GM12878 (cell line): ENCODE data around the gene SMPD3.

Experiments used
- FOXK2 ChIP-seq: fragments of 450-650 bp; IDR thresholded peaks from 2 replicates; pipeline ENCODE4 v1.6.1; 2017; ENCODE audit warnings: mild to moderate bottlenecking, moderate library complexity
- IKZF1 ChIP-seq: fragments of 450-650 bp; conservative IDR thresholded peaks from 2 replicates; pipeline ENCODE4 v1.6.1; 2017; ENCODE audit warnings: antibody characterized with exemption, mild to moderate bottlenecking
- KDM1A ChIP-seq: fragments of 200-600 bp; sonication (generic); IDR thresholded peaks from 2 replicates; pipeline ENCODE4 v1.6.1; 2016; ENCODE audit warnings: borderline replicate concordance
- MXI1 ChIP-seq: fragments of 150-350 bp; IDR thresholded peaks from 2 replicates; pipeline ENCODE4 v1.6.1; 2011; ENCODE audit warnings: low read depth, mild to moderate bottlenecking, inconsistent platforms, low read length, improper control_type of control experiment
- NBN ChIP-seq: fragments of 450-650 bp; IDR thresholded peaks from 2 replicates; pipeline ENCODE4 v1.6.1; 2016
- POLR2AphosphoS5 ChIP-seq: IDR thresholded peaks from 2 replicates; pipeline ENCODE4 v1.6.1; 2011; ENCODE audit warnings: mild to moderate bottlenecking, low read length, inconsistent platforms
- TCF3 ChIP-seq: IDR thresholded peaks from 2 replicates; pipeline ENCODE4 v1.6.1; 2012; ENCODE audit warnings: low read depth, mild to moderate bottlenecking, low read length, borderline replicate concordance; ENCODE audit not compliant: insufficient read depth
- TF ChIP-seq, protein P1 (sequence below), 3 experiments: IDR thresholded peaks in 2 of 3; conservative IDR thresholded peaks in 1 of 3; 2 replicates each; pipeline ENCODE4 v1.5.1; 2011; ENCODE audit warnings: low read depth in 3 of 3, low read length in 3 of 3, mild to moderate bottlenecking in 3 of 3, control low read depth in 2 of 3, moderate library complexity in 2 of 3, inconsistent platforms in 1 of 3, mixed read lengths in 1 of 3; ENCODE audit not compliant: control insufficient read depth in 2 of 3, insufficient read depth in 1 of 3; ENCODE audit errors: extremely low read depth in 1 of 3
- TF ChIP-seq, protein P2 (sequence below): IDR thresholded peaks from 2 replicates; pipeline ENCODE4 v1.6.1; 2011; ENCODE audit warnings: low read depth, mild to moderate bottlenecking, low read length, moderate library complexity, borderline replicate concordance; ENCODE audit errors: extremely low read depth

DNA sequence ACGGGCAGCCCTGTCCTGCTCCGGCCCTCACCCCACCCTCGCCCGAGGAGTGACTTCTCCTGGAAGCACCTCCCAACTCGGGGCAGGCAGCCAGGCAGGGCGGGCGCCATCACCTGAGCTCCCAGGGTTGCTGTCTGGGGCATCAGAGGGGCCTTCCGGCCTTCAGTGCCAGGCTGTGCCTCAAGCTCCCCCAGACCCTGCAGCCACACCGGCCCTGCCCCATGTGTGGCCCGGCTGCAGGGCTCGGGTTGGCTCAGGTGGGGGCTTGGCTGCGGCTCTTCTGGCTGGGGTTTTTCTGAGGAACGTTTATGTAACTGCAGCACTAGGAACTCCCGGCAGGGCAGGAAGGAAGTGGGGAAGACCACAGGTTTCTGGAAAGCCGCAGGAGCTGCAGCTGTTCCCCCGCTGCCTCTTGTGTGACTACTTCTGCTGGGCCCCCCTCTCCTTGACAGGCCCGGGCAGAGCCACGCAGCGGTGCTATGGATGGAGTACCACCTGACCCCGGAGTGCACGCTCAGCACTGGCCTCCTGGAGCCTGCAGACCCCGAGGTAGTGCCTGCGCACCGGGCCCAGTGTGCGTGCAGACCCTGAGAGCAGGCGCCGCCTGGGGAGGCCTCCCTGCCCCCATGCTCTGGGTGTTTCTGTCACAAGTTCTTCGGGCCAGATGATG, 91.9 kb downstream of the SMPD3 start:
- no peak for TF ChIP-seq MXI1
- no peak for TF ChIP-seq FOXK2
- TF ChIP-seq NBN, result no peak
- no peak for TF ChIP-seq POLR2AphosphoS5
- TF ChIP-seq, protein P1, sequence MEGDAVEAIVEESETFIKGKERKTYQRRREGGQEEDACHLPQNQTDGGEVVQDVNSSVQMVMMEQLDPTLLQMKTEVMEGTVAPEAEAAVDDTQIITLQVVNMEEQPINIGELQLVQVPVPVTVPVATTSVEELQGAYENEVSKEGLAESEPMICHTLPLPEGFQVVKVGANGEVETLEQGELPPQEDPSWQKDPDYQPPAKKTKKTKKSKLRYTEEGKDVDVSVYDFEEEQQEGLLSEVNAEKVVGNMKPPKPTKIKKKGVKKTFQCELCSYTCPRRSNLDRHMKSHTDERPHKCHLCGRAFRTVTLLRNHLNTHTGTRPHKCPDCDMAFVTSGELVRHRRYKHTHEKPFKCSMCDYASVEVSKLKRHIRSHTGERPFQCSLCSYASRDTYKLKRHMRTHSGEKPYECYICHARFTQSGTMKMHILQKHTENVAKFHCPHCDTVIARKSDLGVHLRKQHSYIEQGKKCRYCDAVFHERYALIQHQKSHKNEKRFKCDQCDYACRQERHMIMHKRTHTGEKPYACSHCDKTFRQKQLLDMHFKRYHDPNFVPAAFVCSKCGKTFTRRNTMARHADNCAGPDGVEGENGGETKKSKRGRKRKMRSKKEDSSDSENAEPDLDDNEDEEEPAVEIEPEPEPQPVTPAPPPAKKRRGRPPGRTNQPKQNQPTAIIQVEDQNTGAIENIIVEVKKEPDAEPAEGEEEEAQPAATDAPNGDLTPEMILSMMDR (IDR thresholded peaks at IDR 0.05 in 2 of 3, conservative IDR thresholded peaks at IDR 0.05 in 1 of 3; ENCODE audit: control insufficient read depth in 2 of 3, extremely low read depth in 1 of 3, insufficient read depth in 1 of 3, low read depth in 3 of 3, low read length in 3 of 3), result no peak
- TF ChIP-seq KDM1A, result no peak
- TF ChIP-seq, protein P2, sequence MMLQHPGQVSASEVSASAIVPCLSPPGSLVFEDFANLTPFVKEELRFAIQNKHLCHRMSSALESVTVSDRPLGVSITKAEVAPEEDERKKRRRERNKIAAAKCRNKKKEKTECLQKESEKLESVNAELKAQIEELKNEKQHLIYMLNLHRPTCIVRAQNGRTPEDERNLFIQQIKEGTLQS, result no peak
- TF ChIP-seq IKZF1, result peak; percentile 98
- TF ChIP-seq TCF3, result peak; percentile 98
